ENCODE measurements around the gene PLEKHA7.

PLEKHA7 gene

DNA sequence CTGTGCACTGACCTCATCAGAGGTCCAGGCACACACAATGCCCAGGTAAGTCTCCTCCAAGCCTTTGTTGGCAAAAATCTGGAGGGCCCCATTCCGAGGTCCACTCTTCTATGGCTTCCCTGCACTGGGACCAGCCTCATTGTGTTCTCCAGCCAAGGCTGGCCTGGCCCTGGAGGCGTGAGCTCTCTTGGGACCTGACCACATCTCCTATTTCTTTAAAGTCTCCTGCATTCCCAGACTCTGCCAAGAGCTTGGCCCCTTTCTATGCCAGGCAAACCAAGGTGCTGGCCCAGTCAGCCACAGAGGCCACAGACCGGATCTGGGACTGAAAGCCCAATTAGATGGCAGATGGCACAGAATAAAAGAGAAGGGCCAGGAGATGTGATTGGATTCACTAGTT lies 220.7 kb downstream of the PLEKHA7 start:
- H3K9me3 ChIP-seq, result no peaks in the 10 kb centered on the region
- H3K4me1 ChIP-seq, result peaks cover 0 to 42% (median 27%) of the 10 kb centered on the region in 4 donors
- TF ChIP-seq, protein P1, sequence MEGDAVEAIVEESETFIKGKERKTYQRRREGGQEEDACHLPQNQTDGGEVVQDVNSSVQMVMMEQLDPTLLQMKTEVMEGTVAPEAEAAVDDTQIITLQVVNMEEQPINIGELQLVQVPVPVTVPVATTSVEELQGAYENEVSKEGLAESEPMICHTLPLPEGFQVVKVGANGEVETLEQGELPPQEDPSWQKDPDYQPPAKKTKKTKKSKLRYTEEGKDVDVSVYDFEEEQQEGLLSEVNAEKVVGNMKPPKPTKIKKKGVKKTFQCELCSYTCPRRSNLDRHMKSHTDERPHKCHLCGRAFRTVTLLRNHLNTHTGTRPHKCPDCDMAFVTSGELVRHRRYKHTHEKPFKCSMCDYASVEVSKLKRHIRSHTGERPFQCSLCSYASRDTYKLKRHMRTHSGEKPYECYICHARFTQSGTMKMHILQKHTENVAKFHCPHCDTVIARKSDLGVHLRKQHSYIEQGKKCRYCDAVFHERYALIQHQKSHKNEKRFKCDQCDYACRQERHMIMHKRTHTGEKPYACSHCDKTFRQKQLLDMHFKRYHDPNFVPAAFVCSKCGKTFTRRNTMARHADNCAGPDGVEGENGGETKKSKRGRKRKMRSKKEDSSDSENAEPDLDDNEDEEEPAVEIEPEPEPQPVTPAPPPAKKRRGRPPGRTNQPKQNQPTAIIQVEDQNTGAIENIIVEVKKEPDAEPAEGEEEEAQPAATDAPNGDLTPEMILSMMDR (IDR thresholded peaks at IDR 0.05), result no peak
- peak overlapping the region; percentile 42 to 63 for H3K27ac ChIP-seq
- no peak overlapping the region for H3K4me3 ChIP-seq
- no peaks in the 10 kb centered on the region for H3K27me3 ChIP-seq
- no peak for DNase-seq
- intact Hi-C loops (cut with DNase I; ENCODE audit: low total_unique reads), result no loop called here
- H3K36me3 ChIP-seq, result peaks cover 0 to 18% (median 0%) of the 10 kb centered on the region in 3 donors

DNA sequence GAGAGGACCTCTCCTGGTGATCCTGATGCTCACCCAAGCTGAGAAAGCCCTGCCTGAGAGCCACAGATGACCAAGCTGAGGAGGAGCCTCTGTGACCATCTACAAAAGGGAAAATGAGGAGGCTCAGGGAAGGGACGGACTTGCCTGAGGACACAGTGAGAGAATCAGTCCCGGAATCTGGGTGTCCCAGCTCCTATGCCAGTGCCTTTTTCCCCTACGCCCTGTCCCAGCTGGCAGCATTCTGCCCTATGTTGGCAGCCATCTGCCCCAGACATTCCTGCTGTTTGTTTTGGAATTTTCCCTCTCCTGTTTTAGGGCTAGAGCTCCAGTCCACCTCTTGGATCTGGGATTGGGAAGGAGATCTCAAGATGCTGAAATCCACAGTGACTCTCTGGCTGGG lies 221.2 kb downstream of the PLEKHA7 start:
- DNase-seq, result no peak
- TF ChIP-seq, protein P1 (IDR thresholded peaks at IDR 0.05), result no peak
- peaks cover 0 to 47% (median 30%) of the 10 kb centered on the region in 4 donors for H3K4me1 ChIP-seq
- peak overlapping the region; percentile 42 to 63 for H3K27ac ChIP-seq
- H3K36me3 ChIP-seq, result peaks cover 0 to 18% (median 0%) of the 10 kb centered on the region in 3 donors
- no peaks in the 10 kb centered on the region for H3K9me3 ChIP-seq
- H3K4me3 ChIP-seq, result no peak overlapping the region
- intact Hi-C loops (cut with DNase I; ENCODE audit: low total_unique reads), result no loop called here
- H3K27me3 ChIP-seq, result no peaks in the 10 kb centered on the region

DNA sequence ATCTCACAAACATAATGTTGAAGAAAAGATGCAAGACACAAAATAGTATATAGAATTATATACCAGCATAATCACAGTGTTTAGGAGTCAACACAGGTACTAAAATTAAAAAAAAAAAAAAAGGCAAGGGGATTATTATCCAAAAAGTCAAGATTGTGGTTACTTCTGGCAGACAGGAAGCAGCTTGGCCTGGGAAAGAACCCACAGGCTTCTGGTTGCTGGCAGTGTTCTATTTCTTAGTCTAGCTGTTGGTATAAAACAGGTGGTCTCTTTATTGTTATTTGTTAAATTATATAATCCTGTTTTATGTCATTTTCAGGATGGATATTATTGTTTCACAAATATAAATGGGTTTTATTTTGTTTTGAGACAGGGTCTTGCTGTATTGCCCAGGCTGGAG lies 221.8 kb downstream of the PLEKHA7 start:
- Histone ChIP-seq H3K27ac (peak overlapping the region; percentile 42 to 63), H3K4me1 (peaks cover 0 to 51% (median 30%) of the 10 kb centered on the region in 4 donors)

DNA sequence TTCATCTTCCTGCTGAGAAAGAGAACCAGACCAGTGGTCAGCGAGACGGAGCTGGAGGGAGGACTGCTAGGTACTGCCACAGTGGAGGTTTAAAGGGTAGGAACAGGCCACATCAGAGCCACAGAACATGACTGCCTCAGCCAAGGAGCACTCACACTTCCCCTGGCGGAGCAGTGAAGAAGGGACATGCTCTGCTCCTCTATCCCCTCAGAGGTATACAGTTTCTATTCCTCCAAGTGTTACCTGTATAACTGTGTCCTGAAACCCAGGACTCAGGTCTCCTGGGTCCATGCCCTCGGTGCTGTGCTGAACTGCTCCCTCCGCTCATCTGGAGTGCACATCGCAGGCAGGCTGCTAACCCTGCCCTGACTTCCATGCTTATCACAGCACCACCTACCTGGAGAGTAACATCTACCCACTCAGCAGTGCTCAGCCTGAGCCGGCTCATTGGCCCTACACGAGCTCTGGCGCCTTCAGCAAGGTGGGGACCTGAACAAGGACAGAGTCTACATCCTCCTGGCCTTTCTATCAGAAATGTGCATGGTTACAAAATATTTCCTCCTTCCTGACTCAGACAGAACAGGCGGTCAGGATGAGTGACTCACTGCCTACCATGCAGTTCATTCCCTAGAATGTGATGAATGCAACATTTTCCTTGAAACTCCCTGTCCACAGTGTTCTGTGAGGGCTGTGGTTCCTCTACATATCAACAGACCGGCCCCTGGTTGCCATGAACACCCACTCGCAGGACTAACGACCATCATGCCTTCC lies 222.8 kb downstream of the PLEKHA7 start:
- H3K27ac ChIP-seq, result peak overlapping the region; percentile 49 to 71
- peaks cover 0 to 13% (median 0%) of the 10 kb centered on the region in 3 donors for H3K36me3 ChIP-seq
- no peak overlapping the region for H3K4me3 ChIP-seq
- peaks cover 0 to 51% (median 30%) of the 10 kb centered on the region in 4 donors for H3K4me1 ChIP-seq
- intact Hi-C loops (cut with DNase I; ENCODE audit: low total_unique reads), result no loop called here
- TF ChIP-seq, protein P1 (IDR thresholded peaks at IDR 0.05), result no peak
- no peaks in the 10 kb centered on the region for H3K9me3 ChIP-seq
- peak; percentile 75 for DNase-seq
- no peaks in the 10 kb centered on the region for H3K27me3 ChIP-seq

More for the DNA sequence above, 221.8 kb downstream of the PLEKHA7 start:
- no peak overlapping the region for H3K4me3 ChIP-seq
- intact Hi-C loops (cut with DNase I; ENCODE audit: low total_unique reads), result no loop called here
- DNase-seq, result no peak
- H3K27me3 ChIP-seq, result no peaks in the 10 kb centered on the region
- no peaks in the 10 kb centered on the region for H3K9me3 ChIP-seq
- peaks cover 0 to 18% (median 0%) of the 10 kb centered on the region in 3 donors for H3K36me3 ChIP-seq
- TF ChIP-seq, protein P1 (IDR thresholded peaks at IDR 0.05), result no peak

DNA sequence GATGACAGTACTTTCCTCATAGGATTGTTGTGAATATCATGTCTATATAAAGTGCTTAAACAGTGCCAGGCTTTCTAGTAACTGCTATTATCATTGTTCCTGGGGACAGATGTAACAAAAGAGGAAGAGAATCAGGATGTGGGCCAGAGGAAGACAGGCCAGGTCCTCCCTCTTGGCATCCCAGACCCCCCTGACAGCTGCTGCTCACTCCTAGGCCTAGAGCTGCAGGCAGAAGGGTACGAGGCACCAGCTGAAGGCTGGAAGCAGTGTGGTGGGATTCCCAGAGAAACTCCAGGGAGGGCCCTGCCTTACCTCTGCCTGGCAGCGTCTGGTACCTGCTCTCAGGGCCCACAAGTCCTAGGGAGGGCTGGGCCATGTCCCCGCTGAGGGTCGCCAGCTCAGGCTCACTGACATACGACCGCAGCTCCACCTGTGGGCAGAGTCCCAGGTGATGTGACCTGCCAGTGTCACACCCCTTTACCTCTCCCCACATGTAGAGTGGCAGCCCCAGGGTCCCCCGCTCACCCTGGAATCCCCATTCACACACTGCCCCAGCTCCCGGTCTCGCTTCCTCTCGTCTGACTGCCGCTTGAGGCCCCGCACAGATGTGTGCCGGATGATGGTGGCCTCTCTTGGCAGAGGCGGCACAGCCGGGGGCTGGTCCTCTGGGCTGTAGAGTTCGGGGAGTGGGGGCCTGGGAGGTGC lies 223.6 kb downstream of the PLEKHA7 start:
- peaks cover 0 to 51% (median 30%) of the 10 kb centered on the region in 4 donors for H3K4me1 ChIP-seq
- TF ChIP-seq, protein P1 (IDR thresholded peaks at IDR 0.05), result no peak
- H3K4me3 ChIP-seq, result no peak overlapping the region
- peaks cover 0 to 12% (median 0%) of the 10 kb centered on the region in 3 donors for H3K36me3 ChIP-seq
- H3K9me3 ChIP-seq, result no peaks in the 10 kb centered on the region
- H3K27ac ChIP-seq, result peak overlapping the region; percentile 49 to 71
- intact Hi-C loops (cut with DNase I; ENCODE audit: low total_unique reads), result no loop called here
- H3K27me3 ChIP-seq, result no peaks in the 10 kb centered on the region
- DNase-seq, result no peak

All from tibial artery (tissue), 4 donors.